ENCODE results near the gene MKLN1.
"Not testable (repeated sequence)": the region's sequence is repeated elsewhere in the genome, so short reads cannot be mapped to it uniquely, and the experiment has no call there.

MKLN1 gene

GRCh38 chr7:131320603-131321002 is 7.1 kb upstream of the MKLN1 start:
- no peak for DNase-seq

GRCh38 chr7:131321656-131322055 is 6.0 kb upstream of the MKLN1 start:
- no peak for DNase-seq

GRCh38 chr7:131322061-131322460 is 5.6 kb upstream of the MKLN1 start:
- no peak for DNase-seq

- no peak for DNase-seq
These were observed 4.8 kb upstream of the MKLN1 start for GRCh38 chr7:131322861-131323260.

GRCh38 chr7:131325179-131325840 is 2.4 kb upstream of the MKLN1 start:
- DNase-seq = no peak

- no peak for DNase-seq
These were observed 1.1 kb upstream of the MKLN1 start for GRCh38 chr7:131326576-131326975.

GRCh38 chr7:131327049-131327625 is 539 bp upstream of the MKLN1 start:
- no peak for DNase-seq

- DNase-seq = no peak
These were observed 900 bp downstream of the MKLN1 start for GRCh38 chr7:131328377-131329175.

- DNase-seq = no peak
These were observed 1.5 kb downstream of the MKLN1 start for GRCh38 chr7:131329176-131329570.

- no peak for DNase-seq
These were observed 2.6 kb downstream of the MKLN1 start for GRCh38 chr7:131330299-131330698.

- no peak for DNase-seq
These were observed 4.1 kb downstream of the MKLN1 start for GRCh38 chr7:131331806-131332205.

- DNase-seq = not testable (repeated sequence)
These were observed 5.1 kb downstream of the MKLN1 start for GRCh38 chr7:131332729-131333128.

GRCh38 chr7:131335639-131336381 is 8.1 kb downstream of the MKLN1 start:
- DNase-seq = no peak

- no peak for DNase-seq
These were observed 9.3 kb downstream of the MKLN1 start for GRCh38 chr7:131336956-131337355.

GRCh38 chr7:131338173-131338572 is 10.5 kb downstream of the MKLN1 start:
- no peak for DNase-seq

- no peak for DNase-seq
These were observed 11.2 kb downstream of the MKLN1 start for GRCh38 chr7:131338691-131339390.

- no peak for DNase-seq
These were observed 14.0 kb downstream of the MKLN1 start for GRCh38 chr7:131341690-131342089.

GRCh38 chr7:131342864-131343442 is 15.3 kb downstream of the MKLN1 start:
- DNase-seq = no peak

GRCh38 chr7:131346885-131347592 is 19.4 kb downstream of the MKLN1 start:
- no peak for DNase-seq

GRCh38 chr7:131352032-131352431 is 24.4 kb downstream of the MKLN1 start:
- no peak for DNase-seq

- no peak for DNase-seq
These were observed 26.7 kb downstream of the MKLN1 start for GRCh38 chr7:131354390-131354789.

Data from activated CD4-positive, alpha-beta T cell treated with anti-CD3 and anti-CD28 coated beads, Interleukin-2, amount 50 U/mL, for 1 hour (primary cell).